ENCODE data around the gene ADCY5.

GRCh38 chr3:123302961-123303360, 145.9 kb downstream of the ADCY5 start:
- TF ChIP-seq CTCF (IDR thresholded peaks at IDR 0.05) (no peak), POLR2A (IDR thresholded peaks at IDR 0.05) (no peak)

Measured in Peyer's patch (tissue), 4 donors.